Activated naive CD8-positive, alpha-beta T cell treated with anti-CD3 and anti-CD28 coated beads, Interleukin-2, amount 10 ng/mL, durations not matched to agents 7 days and 5 days (primary cell): ENCODE measurements around the gene SERPINA4. TPM values are rescaled to one million over a fixed set of nuclear protein-coding genes. Genes with fewer than 3 reads are reported as not detected.

ENCODE experiments used
- ATAC-seq: fragments of 150-1000 bp; cut with Tn5 transposase; one replicate; pipeline ENCODE4 v1.10.0; 2021; ENCODE audit warnings: low read depth, moderate library complexity
- POLR2A ChIA-PET: fragments of 350-600 bp; sonication (Branson Sonifier 250); formaldehyde crosslinking; loops from one replicate; lab custom pipeline; 2021; ENCODE audit warnings: antibody characterized with exemption; lab: Charles Lee
- DNase-seq: peaks from one replicate; pipeline ENCODE4 v3.0.0; 2021
- H3K27ac Mint-ChIP-seq: one replicate; pipeline ENCODE4 v1.8.0; 2022; ENCODE audit warnings: mild to moderate bottlenecking, mixed read lengths
- H3K27me3 Mint-ChIP-seq: one replicate; pipeline ENCODE4 v1.8.0; 2022; ENCODE audit warnings: mild to moderate bottlenecking, moderate library complexity, mixed read lengths
- H3K36me3 Mint-ChIP-seq: one replicate; pipeline ENCODE4 v1.8.0; 2021; ENCODE audit warnings: mild to moderate bottlenecking, mixed read lengths
- H3K4me1 Mint-ChIP-seq: one replicate; pipeline ENCODE4 v1.8.0; 2021; ENCODE audit warnings: mixed read lengths
- H3K4me3 Mint-ChIP-seq: one replicate; pipeline ENCODE4 v1.8.0; 2022; ENCODE audit warnings: mild to moderate bottlenecking, moderate library complexity, mixed read lengths
- H3K9me3 Mint-ChIP-seq: one replicate; pipeline ENCODE4 v1.8.0; 2021; ENCODE audit warnings: mixed read lengths
- total RNA-seq, 2 experiments: library from RNA; stranded (reverse); gene quantifications; one replicate each; pipeline ENCODE4 v1.2.3, GENCODE V29; 2021

SERPINA4 gene
- total RNA-seq, 2 experiments from 2014 or later = not detected

DNA sequence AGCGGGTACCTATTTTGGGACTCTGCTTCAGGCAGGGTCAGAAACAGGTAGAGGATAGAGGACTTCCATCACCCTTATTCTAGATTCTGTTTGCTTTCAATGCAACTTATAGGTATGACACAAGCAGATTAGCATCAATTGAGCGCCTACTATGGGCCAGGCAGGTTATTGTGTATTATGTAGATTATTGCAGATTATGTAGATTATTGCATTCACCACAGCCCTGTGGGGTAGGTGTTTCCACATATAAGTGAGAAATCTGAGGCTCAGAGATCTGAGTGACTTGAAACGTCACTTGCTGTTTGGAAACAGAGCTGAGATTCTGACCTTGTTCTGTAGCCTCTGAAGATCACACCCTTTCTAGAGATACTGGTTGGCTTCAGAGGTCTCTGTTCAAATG lies 25.7 kb upstream of the SERPINA4 start:
- H3K9me3 Mint-ChIP-seq = peaks cover 1% of the 10 kb centered on the region
- H3K27ac Mint-ChIP-seq = no peak overlapping the region
- no peak for DNase-seq
- H3K27me3 Mint-ChIP-seq = no peaks in the 10 kb centered on the region
- no peak for ATAC-seq
- POLR2A ChIA-PET = no interaction called here
- no peaks in the 10 kb centered on the region for H3K36me3 Mint-ChIP-seq
- no peaks in the 10 kb centered on the region for H3K4me1 Mint-ChIP-seq
- no peak overlapping the region for H3K4me3 Mint-ChIP-seq

GRCh38 chr14:94536836-94537235 lies 24.4 kb upstream of the SERPINA4 start:
- Mint-ChIP-seq H3K4me3 (no peak overlapping the region), H3K4me1 (no peaks in the 10 kb centered on the region), H3K27ac (no peak overlapping the region), H3K9me3 (peaks cover 1% of the 10 kb centered on the region), H3K27me3 (no peaks in the 10 kb centered on the region), H3K36me3 (no peaks in the 10 kb centered on the region)
- no peak for DNase-seq
- POLR2A ChIA-PET = no interaction called here
- ATAC-seq = no peak

GRCh38 chr14:94538070-94538740 lies 23.0 kb upstream of the SERPINA4 start:
- ATAC-seq (no peak), DNase-seq (no peak)

DNA sequence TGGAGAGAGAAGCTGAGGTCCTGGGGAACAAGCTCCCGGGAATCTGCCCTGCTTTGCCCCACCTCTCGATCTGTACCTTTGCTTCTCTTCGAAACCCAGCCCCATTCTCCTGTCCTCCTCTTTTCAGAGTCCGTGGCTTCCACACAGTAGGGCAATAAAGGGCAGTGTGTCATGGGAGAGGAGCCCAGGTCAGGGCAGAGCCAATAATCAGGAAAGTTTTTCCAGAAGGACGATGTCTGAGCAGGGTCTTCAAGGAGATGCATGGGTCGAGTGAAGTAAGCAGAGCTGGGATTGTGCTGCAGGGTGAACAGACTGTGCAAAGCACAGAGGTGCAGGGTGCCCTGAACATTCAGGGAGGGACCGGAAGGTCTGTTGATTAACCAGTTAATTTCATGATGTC lies 22.1 kb upstream of the SERPINA4 start:
- DNase-seq (no peak), ATAC-seq (no peak)
- H3K9me3 Mint-ChIP-seq = no peaks in the 10 kb centered on the region
- H3K4me1 Mint-ChIP-seq = no peaks in the 10 kb centered on the region
- H3K27me3 Mint-ChIP-seq = no peaks in the 10 kb centered on the region
- no peak overlapping the region for H3K27ac Mint-ChIP-seq
- H3K4me3 Mint-ChIP-seq = no peak overlapping the region
- no peaks in the 10 kb centered on the region for H3K36me3 Mint-ChIP-seq
- POLR2A ChIA-PET = no interaction called here

More at GRCh38 chr14:94538070-94538740, 23.0 kb upstream of the SERPINA4 start:
- Mint-ChIP-seq H3K27ac (no peak overlapping the region), H3K9me3 (peaks cover 1% of the 10 kb centered on the region), H3K36me3 (no peaks in the 10 kb centered on the region), H3K4me3 (no peak overlapping the region), H3K27me3 (no peaks in the 10 kb centered on the region), H3K4me1 (no peaks in the 10 kb centered on the region)
- POLR2A ChIA-PET = no interaction called here

GRCh38 chr14:94540031-94540794 lies 21.0 kb upstream of the SERPINA4 start:
- Mint-ChIP-seq H3K27me3 (no peaks in the 10 kb centered on the region), H3K9me3 (no peaks in the 10 kb centered on the region), H3K36me3 (no peaks in the 10 kb centered on the region), H3K4me1 (no peaks in the 10 kb centered on the region), H3K27ac (no peak overlapping the region), H3K4me3 (no peak overlapping the region)
- POLR2A ChIA-PET = no interaction called here
- ATAC-seq (no peak), DNase-seq (no peak)

DNA sequence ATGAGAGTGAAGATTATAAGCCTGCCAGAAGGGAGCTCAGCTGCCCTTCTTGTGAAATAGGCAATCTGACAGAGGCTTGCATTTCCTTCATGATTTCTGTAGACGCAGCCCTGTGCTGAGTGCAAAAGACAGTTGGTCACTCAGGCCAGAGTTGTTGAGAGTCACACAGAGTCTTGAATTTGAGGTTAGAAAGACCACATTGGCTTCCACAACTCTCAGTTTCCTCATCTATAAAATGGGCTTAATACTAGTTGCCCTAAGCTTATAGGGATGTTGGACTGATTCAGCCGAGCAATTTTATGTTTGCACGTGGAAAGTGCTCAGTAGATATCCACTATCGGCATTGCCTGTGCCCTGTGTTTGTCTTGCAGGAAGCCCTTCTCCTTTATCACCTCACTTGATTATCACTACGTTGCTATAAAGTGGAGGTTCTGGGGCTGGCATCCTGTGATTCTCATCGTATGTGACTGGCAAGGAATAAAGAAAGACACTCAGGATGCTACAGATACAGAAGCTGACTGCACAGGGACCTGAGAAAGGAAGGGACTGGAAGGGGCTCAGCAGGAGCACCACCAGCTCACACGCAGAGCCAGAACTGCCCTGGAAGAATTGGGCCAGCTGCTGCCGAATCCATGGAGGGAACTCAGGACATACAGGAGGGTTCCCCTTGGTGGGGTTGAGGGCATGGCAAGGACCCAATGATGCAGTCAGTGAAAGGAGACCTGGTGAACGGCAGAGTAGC lies 19.8 kb upstream of the SERPINA4 start:
- POLR2A ChIA-PET = no interaction called here
- Mint-ChIP-seq H3K36me3 (no peaks in the 10 kb centered on the region), H3K27ac (no peak overlapping the region), H3K27me3 (no peaks in the 10 kb centered on the region), H3K9me3 (no peaks in the 10 kb centered on the region), H3K4me3 (no peak overlapping the region), H3K4me1 (no peaks in the 10 kb centered on the region)
- DNase-seq (no peak), ATAC-seq (no peak)

DNA sequence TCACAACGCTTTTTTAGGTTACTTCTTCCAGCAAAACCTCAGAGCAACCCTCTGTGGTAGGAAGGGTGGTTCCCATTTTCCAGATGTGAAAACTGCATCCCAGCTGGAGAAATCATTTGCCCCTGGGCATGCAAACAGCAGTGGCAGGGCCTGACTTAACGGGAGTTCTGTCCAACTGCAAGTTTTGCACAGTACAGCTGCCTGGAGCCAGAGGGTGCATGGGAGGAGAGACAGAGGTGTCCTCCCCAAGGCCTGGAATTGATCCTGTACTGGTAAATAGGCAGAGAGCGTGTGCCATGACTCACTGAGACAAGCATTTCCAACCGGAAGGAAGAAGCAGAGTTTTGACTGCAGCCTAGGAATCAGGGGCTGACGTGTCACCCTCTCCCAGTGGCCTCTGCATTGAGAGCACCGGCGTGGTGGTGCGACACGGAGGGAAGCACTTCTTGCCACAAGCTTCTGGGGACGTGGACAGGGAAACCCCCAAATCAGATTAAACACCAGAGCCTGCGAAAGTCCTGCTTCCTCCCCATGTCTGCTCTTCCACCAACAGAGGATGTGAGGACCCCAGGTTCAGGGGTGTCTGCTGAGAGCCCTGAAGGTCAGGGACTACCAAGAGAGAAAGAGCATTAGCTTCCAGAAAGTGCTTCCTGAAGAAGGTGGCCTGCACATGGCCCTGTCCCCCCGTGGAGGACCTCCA lies 19.0 kb upstream of the SERPINA4 start:
- H3K36me3 Mint-ChIP-seq = no peaks in the 10 kb centered on the region
- POLR2A ChIA-PET = no interaction called here
- H3K9me3 Mint-ChIP-seq = no peaks in the 10 kb centered on the region
- no peaks in the 10 kb centered on the region for H3K27me3 Mint-ChIP-seq
- ATAC-seq = no peak
- H3K4me1 Mint-ChIP-seq = no peaks in the 10 kb centered on the region
- no peak overlapping the region for H3K4me3 Mint-ChIP-seq
- H3K27ac Mint-ChIP-seq = no peak overlapping the region
- DNase-seq = no peak

DNA sequence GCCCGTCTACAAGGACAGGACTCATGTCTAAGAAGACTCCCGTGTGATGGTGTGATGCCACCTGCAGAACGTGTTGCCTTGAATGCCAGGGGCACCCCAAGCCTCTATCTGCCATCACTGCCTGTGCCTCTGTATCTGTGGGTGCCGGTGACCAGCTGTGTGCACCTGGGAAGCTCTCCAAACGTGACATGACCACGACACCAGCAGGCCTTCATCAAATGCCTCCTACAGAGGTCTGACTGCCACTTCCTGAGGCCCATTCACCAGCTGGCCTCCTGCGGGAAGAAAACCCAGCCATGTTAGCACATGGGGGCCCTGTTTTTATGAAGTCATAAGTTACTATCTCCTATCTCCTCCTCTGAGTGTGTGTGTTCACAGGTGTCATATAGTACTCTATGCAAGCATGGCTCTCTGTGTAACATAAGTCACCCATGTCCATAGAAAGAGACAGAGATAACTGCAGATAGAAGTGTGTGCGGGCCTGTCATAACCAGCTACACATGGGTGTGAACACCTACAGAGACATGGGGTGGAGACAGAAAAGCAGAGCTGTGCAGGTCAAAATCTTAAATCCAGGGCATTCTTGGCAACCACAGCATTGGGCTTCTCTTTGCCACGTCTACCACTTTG lies 18.3 kb upstream of the SERPINA4 start:
- no peak for ATAC-seq
- H3K4me1 Mint-ChIP-seq = no peaks in the 10 kb centered on the region
- H3K9me3 Mint-ChIP-seq = no peaks in the 10 kb centered on the region
- no peaks in the 10 kb centered on the region for H3K27me3 Mint-ChIP-seq
- H3K27ac Mint-ChIP-seq = no peak overlapping the region
- no peaks in the 10 kb centered on the region for H3K36me3 Mint-ChIP-seq
- POLR2A ChIA-PET = no interaction called here
- no peak for DNase-seq
- no peak overlapping the region for H3K4me3 Mint-ChIP-seq

- no peaks in the 10 kb centered on the region for H3K36me3 Mint-ChIP-seq
- no peaks in the 10 kb centered on the region for H3K9me3 Mint-ChIP-seq
- ATAC-seq = no peak
- DNase-seq = no peak
- H3K4me1 Mint-ChIP-seq = no peaks in the 10 kb centered on the region
- POLR2A ChIA-PET = no interaction called here
- H3K27me3 Mint-ChIP-seq = no peaks in the 10 kb centered on the region
- no peak overlapping the region for H3K4me3 Mint-ChIP-seq
- H3K27ac Mint-ChIP-seq = no peak overlapping the region
Measured at GRCh38 chr14:94543449-94544124, 17.7 kb upstream of the SERPINA4 start.

DNA sequence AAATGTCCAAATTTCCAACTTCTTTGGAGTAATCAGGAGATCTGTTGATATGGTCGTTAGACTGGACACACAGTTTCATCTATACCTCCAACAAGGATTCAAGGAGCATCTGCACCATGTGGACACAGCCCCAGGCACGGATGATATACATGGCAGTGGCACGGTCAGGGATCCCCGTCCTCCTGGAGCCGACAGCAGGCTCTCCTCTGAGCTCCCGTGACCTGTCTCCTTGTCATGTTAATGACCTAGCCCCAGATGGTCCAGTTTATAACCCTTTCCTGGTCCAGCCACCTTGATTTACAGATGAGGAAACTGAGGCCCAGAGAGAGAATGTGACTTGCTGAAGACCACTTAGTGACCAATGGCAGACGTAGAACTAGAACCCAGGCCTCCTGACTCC lies 16.5 kb upstream of the SERPINA4 start:
- POLR2A ChIA-PET = no interaction called here
- H3K4me1 Mint-ChIP-seq = no peaks in the 10 kb centered on the region
- no peak for DNase-seq
- no peak for ATAC-seq
- H3K36me3 Mint-ChIP-seq = no peaks in the 10 kb centered on the region
- H3K9me3 Mint-ChIP-seq = no peaks in the 10 kb centered on the region
- no peak overlapping the region for H3K4me3 Mint-ChIP-seq
- H3K27ac Mint-ChIP-seq = no peak overlapping the region
- H3K27me3 Mint-ChIP-seq = no peaks in the 10 kb centered on the region

GRCh38 chr14:94545131-94545841 lies 16.0 kb upstream of the SERPINA4 start:
- ATAC-seq (no peak), DNase-seq (no peak)
- Mint-ChIP-seq H3K4me3 (no peak overlapping the region), H3K4me1 (no peaks in the 10 kb centered on the region), H3K9me3 (no peaks in the 10 kb centered on the region), H3K27me3 (no peaks in the 10 kb centered on the region), H3K27ac (no peak overlapping the region), H3K36me3 (no peaks in the 10 kb centered on the region)
- POLR2A ChIA-PET = no interaction called here

GRCh38 chr14:94547151-94547680 lies 14.0 kb upstream of the SERPINA4 start:
- DNase-seq (no peak), ATAC-seq (no peak)
- no peak overlapping the region for H3K4me3 Mint-ChIP-seq
- H3K9me3 Mint-ChIP-seq = no peaks in the 10 kb centered on the region
- no peaks in the 10 kb centered on the region for H3K36me3 Mint-ChIP-seq
- POLR2A ChIA-PET = no interaction called here
- peaks cover under 1% of the 10 kb centered on the region for H3K27me3 Mint-ChIP-seq
- H3K4me1 Mint-ChIP-seq = no peaks in the 10 kb centered on the region
- H3K27ac Mint-ChIP-seq = no peak overlapping the region
